ENCODE results near the gene CSNK2A1.

- no peak for TF ChIP-seq CTCF (IDR thresholded peaks at IDR 0.05)
- no peak for TF ChIP-seq POLR2A (IDR thresholded peaks at IDR 0.05)
These were observed 73.7 kb downstream of the CSNK2A1 start for GRCh38 chr20:469746-470490.

All from body of pancreas (tissue), 4 donors.